GM21447 (cell line): Measurements from ENCODE around the gene TDRD15.
"Not testable (repeated sequence)": the region's sequence is repeated elsewhere in the genome, so short reads cannot be mapped to it uniquely, and the experiment has no call there.

Source experiments
- ATAC-seq: cut with Tn5 transposase; IDR thresholded peaks from one replicate; pipeline ENCODE4 v1.9.1; 2021; ENCODE audit not compliant: unreplicated experiment

TDRD15 gene

GRCh38 chr2:21123473-21124393 is at the start of gene TDRD15:
TSS of gene TDRD15 (plus strand) at chr2:21123968. CDS start at chr2:21137468, 13,500 bp downstream.
- no peak for ATAC-seq

GRCh38 chr2:21078296-21078695 is 45.5 kb upstream of the TDRD15 start:
- no peak for ATAC-seq

GRCh38 chr2:21083482-21083881 is 40.3 kb upstream of the TDRD15 start:
- no peak for ATAC-seq

GRCh38 chr2:21084401-21084800 is 39.4 kb upstream of the TDRD15 start:
- ATAC-seq: no peak

GRCh38 chr2:21092308-21092869 is 31.4 kb upstream of the TDRD15 start:
- no peak for ATAC-seq

GRCh38 chr2:21095178-21095577 is 28.6 kb upstream of the TDRD15 start:
- no peak for ATAC-seq

GRCh38 chr2:21095714-21096113 is 28.1 kb upstream of the TDRD15 start:
- ATAC-seq: no peak

- ATAC-seq: no peak
These were observed 27.3 kb upstream of the TDRD15 start for GRCh38 chr2:21096458-21096857.

- no peak for ATAC-seq
These were observed 26.4 kb upstream of the TDRD15 start for GRCh38 chr2:21097331-21097730.

- ATAC-seq: no peak
These were observed 25.5 kb upstream of the TDRD15 start for GRCh38 chr2:21098294-21098693.

- ATAC-seq: no peak
These were observed 24.4 kb upstream of the TDRD15 start for GRCh38 chr2:21099281-21099907.

GRCh38 chr2:21101514-21102155 is 22.1 kb upstream of the TDRD15 start:
- ATAC-seq: not testable (repeated sequence)

- ATAC-seq: no peak
These were observed 21.4 kb upstream of the TDRD15 start for GRCh38 chr2:21102356-21102755.

GRCh38 chr2:21103274-21103891 is 20.4 kb upstream of the TDRD15 start:
- ATAC-seq: no peak

- ATAC-seq: no peak
These were observed 19.6 kb upstream of the TDRD15 start for GRCh38 chr2:21104030-21104660.

- ATAC-seq: no peak
These were observed 12.8 kb upstream of the TDRD15 start for GRCh38 chr2:21111012-21111411.

GRCh38 chr2:21117688-21118087 is 6.1 kb upstream of the TDRD15 start:
- ATAC-seq: no peak

- no peak for ATAC-seq
These were observed 5.4 kb upstream of the TDRD15 start for GRCh38 chr2:21118302-21118920.

- ATAC-seq: no peak
These were observed 8.1 kb downstream of the TDRD15 start for GRCh38 chr2:21131861-21132260.

- ATAC-seq: no peak
These were observed 11.8 kb downstream of the TDRD15 start for GRCh38 chr2:21135585-21135984.
